SK-N-SH treated with all-trans-retinoic acid at 6 μM for 48 hours (cell line): ENCODE data around the gene DFFB.

ENCODE experiments used
- ARNTL ChIP-seq: fragments of 450-650 bp; formaldehyde crosslinking; IDR thresholded peaks from 2 replicates; pipeline ENCODE4 v1.5.0; 2020; ENCODE audit warnings: low read depth, mild to moderate bottlenecking, moderate library complexity, borderline replicate concordance
- ESRRG ChIP-seq: fragments of 250-450 bp; sonication (Bioruptor Pico); IDR thresholded peaks from 2 replicates; pipeline ENCODE4 v1.6.1; 2021; ENCODE audit warnings: mild to moderate bottlenecking
- OSR1 ChIP-seq: fragments of 250-450 bp; sonication (Bioruptor Pico); IDR thresholded peaks from 2 replicates; pipeline ENCODE4 v1.8.0; 2022; ENCODE audit warnings: moderate library complexity, mild to moderate bottlenecking, inconsistent platforms
- RARB ChIP-seq: fragments of 250-450 bp; sonication (Bioruptor Pico); IDR thresholded peaks from 2 replicates; pipeline ENCODE4 v1.8.0; 2021; ENCODE audit warnings: mild to moderate bottlenecking, moderate library complexity
- ZNF8 ChIP-seq: fragments of 450-650 bp; formaldehyde crosslinking; IDR thresholded peaks from 2 replicates; pipeline ENCODE4 v1.5.0; 2020; ENCODE audit warnings: mild to moderate bottlenecking, moderate library complexity
- TF ChIP-seq, protein P1 (sequence below): fragments of 250-450 bp; sonication (Bioruptor Pico); IDR thresholded peaks from 2 replicates; pipeline ENCODE4 v1.5.1; 2020; ENCODE audit warnings: low read depth, mild to moderate bottlenecking, moderate library complexity

DNA sequence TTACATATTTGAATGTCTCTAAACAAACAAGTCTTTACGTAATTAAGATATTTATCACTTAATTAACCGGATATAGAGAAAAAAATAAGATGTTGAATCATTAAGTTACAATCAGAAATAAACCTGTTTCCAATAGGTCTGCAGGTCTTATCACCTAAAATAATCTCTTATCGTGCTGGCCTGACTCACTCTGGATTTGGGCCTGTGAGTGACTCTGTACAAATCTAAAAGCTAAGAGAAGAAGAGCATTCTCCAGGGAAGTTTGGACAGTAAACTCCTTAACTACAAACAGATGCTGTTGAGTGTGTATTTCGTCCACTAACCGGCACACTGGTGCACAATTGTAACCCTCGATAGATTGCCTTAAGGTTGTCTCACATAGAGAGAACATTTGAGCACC is 25.6 kb upstream of the DFFB start:
- TF ChIP-seq ZNF8 (CRISPR knock-in tag) (no peak), RARB (CRISPR knock-in tag) (no peak), OSR1 (CRISPR knock-in tag) (no peak), ESRRG (CRISPR knock-in tag) (no peak), ARNTL (CRISPR knock-in tag) (no peak)
- TF ChIP-seq, protein P1, sequence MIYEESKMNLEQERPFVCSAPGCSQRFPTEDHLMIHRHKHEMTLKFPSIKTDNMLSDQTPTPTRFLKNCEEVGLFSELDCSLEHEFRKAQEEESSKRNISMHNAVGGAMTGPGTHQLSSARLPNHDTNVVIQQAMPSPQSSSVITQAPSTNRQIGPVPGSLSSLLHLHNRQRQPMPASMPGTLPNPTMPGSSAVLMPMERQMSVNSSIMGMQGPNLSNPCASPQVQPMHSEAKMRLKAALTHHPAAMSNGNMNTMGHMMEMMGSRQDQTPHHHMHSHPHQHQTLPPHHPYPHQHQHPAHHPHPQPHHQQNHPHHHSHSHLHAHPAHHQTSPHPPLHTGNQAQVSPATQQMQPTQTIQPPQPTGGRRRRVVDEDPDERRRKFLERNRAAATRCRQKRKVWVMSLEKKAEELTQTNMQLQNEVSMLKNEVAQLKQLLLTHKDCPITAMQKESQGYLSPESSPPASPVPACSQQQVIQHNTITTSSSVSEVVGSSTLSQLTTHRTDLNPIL = no peak
